Keratinocyte (primary cell): ENCODE results near the gene TMPRSS3. TPM values are rescaled to one million over a fixed set of nuclear protein-coding genes. Genes with fewer than 3 reads are reported as not detected.

ENCODE experiments used
- DNase-seq: peaks from one replicate; pipeline ENCODE4 v3.0.0-alpha.2; 2011; ENCODE audit warnings: low read depth, missing footprints, low spot score
- FAIRE-seq: peaks from 2 replicates; lab custom pipeline; 2011; peaks lifted over from hg19 to GRCh38; lab: Jason Lieb, UNC
- H2AFZ ChIP-seq: 2 replicates; pipeline ENCODE4 v1.6.0; 2012; ENCODE audit warnings: low read length, control low read depth, inconsistent platforms; ENCODE audit not compliant: control insufficient read depth
- H3K27ac ChIP-seq: 2 replicates; pipeline ENCODE4 v1.5.1; 2011; ENCODE audit warnings: low read length; ENCODE audit not compliant: control insufficient read depth, insufficient read depth
- H3K27me3 ChIP-seq: 3 replicates; pipeline ENCODE4 v1.6.0; 2011; ENCODE audit warnings: low read length; ENCODE audit not compliant: control insufficient read depth, insufficient read depth; ENCODE audit errors: extremely low read depth
- H3K36me3 ChIP-seq, 2 experiments: 2 replicates in 1 of 2; 3 replicates in 1 of 2; pipeline ENCODE4 v1.5.1; 2011; ENCODE audit warnings: low read length in 2 of 2, mild to moderate bottlenecking in 1 of 2; ENCODE audit not compliant: control insufficient read depth in 2 of 2, insufficient read depth in 2 of 2; ENCODE audit errors: extremely low read depth in 1 of 2
- H3K4me1 ChIP-seq: 3 replicates; pipeline ENCODE4 v1.5.1; 2011; ENCODE audit warnings: low read length; ENCODE audit not compliant: control insufficient read depth, insufficient read depth; ENCODE audit errors: extremely low read depth
- H3K4me2 ChIP-seq: 3 replicates; pipeline ENCODE4 v1.6.0; 2011; ENCODE audit warnings: low read depth, low read length; ENCODE audit not compliant: control insufficient read depth, insufficient read depth; ENCODE audit errors: extremely low read depth
- H3K4me3 ChIP-seq, 3 experiments: fragments of 200-600 bp in 1 of 3; sonication (generic) in 1 of 3; 2 replicates in 2 of 3; 3 replicates in 1 of 3; pipeline ENCODE4 v1.5.1; 2011 to 2016; ENCODE audit warnings: low read length in 3 of 3, mild to moderate bottlenecking in 3 of 3, control low read depth in 2 of 3, inconsistent platforms in 1 of 3, low read depth in 1 of 3, mixed read lengths in 1 of 3, mixed run types in 1 of 3, moderate library complexity in 1 of 3; ENCODE audit not compliant: control insufficient read depth in 2 of 3, insufficient read depth in 2 of 3; ENCODE audit errors: extremely low read depth in 1 of 3
- H3K79me2 ChIP-seq: 2 replicates; pipeline ENCODE4 v1.6.0; 2012; ENCODE audit warnings: low read length; ENCODE audit not compliant: control insufficient read depth, insufficient read depth
- H3K9ac ChIP-seq: 3 replicates; pipeline ENCODE4 v1.6.0; 2011; ENCODE audit warnings: low read length; ENCODE audit not compliant: control insufficient read depth, insufficient read depth; ENCODE audit errors: extremely low read depth
- H3K9me1 ChIP-seq: 3 replicates; pipeline ENCODE4 v1.6.0; 2011; ENCODE audit warnings: low read length; ENCODE audit not compliant: control insufficient read depth, insufficient read depth; ENCODE audit errors: extremely low read depth
- H3K9me3 ChIP-seq: 2 replicates; pipeline ENCODE4 v1.5.1; 2012; ENCODE audit warnings: low read depth, low read length; ENCODE audit not compliant: control insufficient read depth
- H4K20me1 ChIP-seq: 3 replicates; pipeline ENCODE4 v1.6.0; 2011; ENCODE audit warnings: low read length; ENCODE audit not compliant: control insufficient read depth, insufficient read depth; ENCODE audit errors: extremely low read depth
- EZH2 ChIP-seq: IDR thresholded peaks from one replicate; pipeline ENCODE4 v1.6.1; 2012; ENCODE audit warnings: inconsistent platforms, mild to moderate bottlenecking, low read length, moderate library complexity
- dilution Hi-C: fragments of 300-500 bp; cut with MboI; formaldehyde crosslinking; loops from one replicate; pipeline ENCODE4 v1.7.0; 2020; ENCODE audit warnings: low sequenced_read_pairs; ENCODE audit not compliant: extremely low pct_ligation_motif_present
- polyA plus RNA-seq, 5 experiments: library from polyadenylated mRNA; depleted of rRNA in 3 of 5; stranded (reverse) in 3 of 5; stranded (forward) in 1 of 5; unstranded in 1 of 5; fragments of >200 nt; gene quantifications; 1 replicate in 1 of 5; 2 replicates in 3 of 5; 3 replicates in 1 of 5; pipeline versions ENCODE4 v1.2.1 to v1.2.3, GENCODE V29; 2011 to 2012; ENCODE audit warnings: missing spikeins in 2 of 5, low read depth in 1 of 5, low replicate concordance in 1 of 5
- TF ChIP-seq, protein P1 (sequence below), 3 experiments: IDR thresholded peaks in 1 of 3; conservative IDR thresholded peaks in 1 of 3; optimal IDR thresholded peaks in 1 of 3; 2 replicates in 2 of 3; 3 replicates in 1 of 3; pipeline versions ENCODE3 to v1.5.1; 2011; ENCODE audit warnings: low read length in 3 of 3, mild to moderate bottlenecking in 3 of 3, moderate library complexity in 2 of 3, control low read depth in 1 of 3, inconsistent platforms in 1 of 3; ENCODE audit not compliant: insufficient read depth in 2 of 3; ENCODE audit errors: extremely low read depth in 1 of 3

TMPRSS3 gene
- polyA plus RNA-seq, 1 donor (not counting 4 experiments of a cell fraction or from before 2014, with no cell fraction given), result not detected

DNA sequence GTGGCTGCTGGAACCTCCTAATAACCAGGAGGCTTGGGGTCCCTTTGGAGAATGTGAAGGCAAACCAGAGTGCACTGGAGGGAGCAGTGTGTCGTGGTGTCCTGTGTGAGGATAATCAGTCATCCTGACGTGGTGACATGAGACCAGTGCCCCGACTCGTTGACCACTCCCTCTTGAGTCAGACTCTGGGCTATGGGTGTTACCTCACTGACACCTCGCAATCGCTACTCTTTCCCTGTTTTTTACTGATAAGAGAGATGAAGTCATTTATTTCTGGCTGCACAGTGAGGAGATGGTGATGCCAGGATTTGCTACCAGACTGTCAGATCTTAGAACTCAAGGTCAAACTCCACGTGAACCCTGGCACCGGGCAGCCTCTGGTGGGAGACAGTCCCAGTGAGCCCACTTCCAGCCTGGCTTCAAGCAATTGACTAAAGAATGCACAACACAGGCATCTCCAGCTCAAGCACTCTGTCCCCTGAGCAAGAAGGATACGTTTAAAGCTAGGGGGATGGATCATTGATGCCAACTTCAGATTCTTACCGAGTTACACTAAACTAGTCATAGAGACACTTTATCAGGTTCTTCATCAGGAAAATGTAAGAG, 38.2 kb upstream of the TMPRSS3 start:
- no peaks in the 10 kb centered on the region for H3K79me2 ChIP-seq
- H3K9ac ChIP-seq, result no peak overlapping the region
- no peak overlapping the region for H3K27ac ChIP-seq
- no peaks in the 10 kb centered on the region for H3K36me3 ChIP-seq
- H3K9me3 ChIP-seq, result no peaks in the 10 kb centered on the region
- H2AFZ ChIP-seq, result no peak overlapping the region
- no peak for DNase-seq
- no peaks in the 10 kb centered on the region for H4K20me1 ChIP-seq
- no peak for FAIRE-seq
- H3K4me1 ChIP-seq, result peaks cover 4% of the 10 kb centered on the region
- H3K9me1 ChIP-seq, result no peaks in the 10 kb centered on the region
- H3K4me2 ChIP-seq, result no peak overlapping the region
- TF ChIP-seq, protein P1, sequence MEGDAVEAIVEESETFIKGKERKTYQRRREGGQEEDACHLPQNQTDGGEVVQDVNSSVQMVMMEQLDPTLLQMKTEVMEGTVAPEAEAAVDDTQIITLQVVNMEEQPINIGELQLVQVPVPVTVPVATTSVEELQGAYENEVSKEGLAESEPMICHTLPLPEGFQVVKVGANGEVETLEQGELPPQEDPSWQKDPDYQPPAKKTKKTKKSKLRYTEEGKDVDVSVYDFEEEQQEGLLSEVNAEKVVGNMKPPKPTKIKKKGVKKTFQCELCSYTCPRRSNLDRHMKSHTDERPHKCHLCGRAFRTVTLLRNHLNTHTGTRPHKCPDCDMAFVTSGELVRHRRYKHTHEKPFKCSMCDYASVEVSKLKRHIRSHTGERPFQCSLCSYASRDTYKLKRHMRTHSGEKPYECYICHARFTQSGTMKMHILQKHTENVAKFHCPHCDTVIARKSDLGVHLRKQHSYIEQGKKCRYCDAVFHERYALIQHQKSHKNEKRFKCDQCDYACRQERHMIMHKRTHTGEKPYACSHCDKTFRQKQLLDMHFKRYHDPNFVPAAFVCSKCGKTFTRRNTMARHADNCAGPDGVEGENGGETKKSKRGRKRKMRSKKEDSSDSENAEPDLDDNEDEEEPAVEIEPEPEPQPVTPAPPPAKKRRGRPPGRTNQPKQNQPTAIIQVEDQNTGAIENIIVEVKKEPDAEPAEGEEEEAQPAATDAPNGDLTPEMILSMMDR (optimal IDR thresholded peaks at IDR 0.05 in 1 of 3, IDR thresholded peaks at IDR 0.05 in 1 of 3, conservative IDR thresholded peaks at IDR 0.05 in 1 of 3; ENCODE audit: extremely low read depth in 1 of 3, insufficient read depth in 2 of 3, low read length in 3 of 3), result no peak
- H3K27me3 ChIP-seq, result peaks cover 10% of the 10 kb centered on the region
- dilution Hi-C loops, result no loop called here
- H3K4me3 ChIP-seq, result no peak overlapping the region

DNA sequence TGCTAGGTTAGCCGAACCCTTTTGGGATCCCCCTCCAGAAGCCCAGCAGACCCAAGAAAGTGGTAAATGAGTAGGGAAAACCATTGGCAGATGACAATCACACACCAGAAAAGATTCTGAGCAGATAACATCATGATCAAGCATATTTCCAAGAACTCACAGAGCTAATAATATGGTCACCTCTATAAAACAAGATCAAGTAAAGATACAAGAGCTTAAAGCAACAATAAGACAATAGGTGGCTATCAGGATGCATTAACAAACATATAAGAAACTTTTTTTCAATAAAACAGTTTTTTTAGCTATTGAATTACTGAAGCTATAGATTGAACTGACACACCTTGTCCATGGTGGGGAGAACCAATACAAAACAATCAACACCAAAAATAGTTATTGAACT, 36.8 kb upstream of the TMPRSS3 start:
- FAIRE-seq (no peak), DNase-seq (no peak)
- Histone ChIP-seq H3K9me1 (no peaks in the 10 kb centered on the region), H3K9me3 (no peaks in the 10 kb centered on the region), H3K27ac (no peak overlapping the region), H3K9ac (no peak overlapping the region), H3K36me3 (no peaks in the 10 kb centered on the region), H4K20me1 (no peaks in the 10 kb centered on the region), H3K4me2 (no peak overlapping the region), H3K27me3 (peaks cover 10% of the 10 kb centered on the region), H3K4me3 (no peak overlapping the region), H2AFZ (no peak overlapping the region), H3K79me2 (no peaks in the 10 kb centered on the region), H3K4me1 (peaks cover 4% of the 10 kb centered on the region)
- TF ChIP-seq, protein P1 (optimal IDR thresholded peaks at IDR 0.05 in 1 of 3, IDR thresholded peaks at IDR 0.05 in 1 of 3, conservative IDR thresholded peaks at IDR 0.05 in 1 of 3; ENCODE audit: extremely low read depth in 1 of 3, insufficient read depth in 2 of 3, low read length in 3 of 3), result no peak
- no peak for TF ChIP-seq EZH2
- dilution Hi-C loops, result no loop called here
